VCaP (cell line): Measurements from ENCODE around the gene PKIG.

ENCODE experiments used
- H3K27ac ChIP-seq: fragments of 450-650 bp; 2 replicates; pipeline ENCODE4 v1.5.1; 2017
- CTCF ChIP-seq: fragments of 450-650 bp; conservative IDR thresholded peaks from 2 replicates; pipeline ENCODE4 v1.5.1; 2017; ENCODE audit warnings: mild to moderate bottlenecking, moderate library complexity

PKIG gene

DNA sequence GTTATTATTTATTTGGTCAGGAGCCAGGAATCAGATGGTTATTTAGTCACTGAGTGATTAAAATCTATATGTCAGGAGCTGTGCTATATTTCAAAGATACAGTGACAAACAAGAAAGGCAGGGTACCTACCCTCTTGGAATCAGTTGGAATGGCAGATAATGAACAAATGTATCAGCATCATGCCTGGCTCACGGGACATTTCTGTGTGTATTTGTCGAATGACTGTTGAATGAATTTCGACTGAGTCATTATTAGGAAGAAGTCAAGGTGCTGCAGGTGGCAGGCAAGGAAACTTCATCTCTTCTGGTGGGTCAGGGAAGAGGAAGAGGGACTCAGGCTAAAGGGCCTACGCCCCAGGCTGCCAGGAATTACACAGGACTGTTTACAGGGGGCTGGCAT is 13.6 kb downstream of the PKIG start:
- TF ChIP-seq CTCF, result no peak
- no peak overlapping the region for H3K27ac ChIP-seq

DNA sequence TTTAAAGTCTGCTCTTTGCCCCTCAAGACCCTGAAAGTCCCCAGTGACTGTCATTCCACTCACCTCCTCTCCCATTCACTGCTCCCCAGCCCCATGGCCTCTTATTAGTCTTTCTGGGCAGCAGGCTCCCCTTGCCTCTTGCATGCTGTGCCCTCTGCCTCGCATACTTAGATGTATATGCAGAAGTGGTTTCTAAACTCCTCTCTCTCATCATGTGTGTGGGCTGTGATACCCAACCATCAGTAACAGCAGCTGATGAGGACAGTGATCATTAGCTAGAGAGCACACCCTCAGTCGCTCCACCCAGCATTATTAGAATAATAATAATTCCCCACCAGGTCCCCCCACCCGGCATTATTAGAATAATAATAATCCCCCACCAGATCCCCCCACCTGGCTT is 14.5 kb downstream of the PKIG start:
- TF ChIP-seq CTCF, result no peak
- H3K27ac ChIP-seq, result no peak overlapping the region

DNA sequence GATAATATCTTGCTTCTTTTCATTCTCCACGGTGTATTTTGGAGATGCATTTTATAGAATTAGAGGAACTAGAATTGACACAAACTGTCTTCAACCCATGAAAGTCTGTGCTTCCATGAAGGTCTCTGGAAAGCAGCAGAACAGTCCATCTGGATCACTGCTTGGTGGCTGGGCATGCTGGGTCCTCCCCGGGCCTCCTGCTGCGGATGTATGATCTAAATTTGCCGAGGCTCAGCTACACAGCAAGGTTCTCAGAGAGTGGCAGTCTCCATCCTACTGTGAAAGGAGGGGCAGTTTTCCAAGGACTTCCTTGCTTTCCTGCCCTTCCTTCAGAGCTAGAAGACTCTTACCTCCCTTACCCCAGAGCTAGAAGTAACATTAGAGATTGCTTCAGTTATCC is 15.1 kb downstream of the PKIG start:
- TF ChIP-seq CTCF, result no peak
- H3K27ac ChIP-seq, result no peak overlapping the region; the same call in 1 of the 2 replicates

DNA sequence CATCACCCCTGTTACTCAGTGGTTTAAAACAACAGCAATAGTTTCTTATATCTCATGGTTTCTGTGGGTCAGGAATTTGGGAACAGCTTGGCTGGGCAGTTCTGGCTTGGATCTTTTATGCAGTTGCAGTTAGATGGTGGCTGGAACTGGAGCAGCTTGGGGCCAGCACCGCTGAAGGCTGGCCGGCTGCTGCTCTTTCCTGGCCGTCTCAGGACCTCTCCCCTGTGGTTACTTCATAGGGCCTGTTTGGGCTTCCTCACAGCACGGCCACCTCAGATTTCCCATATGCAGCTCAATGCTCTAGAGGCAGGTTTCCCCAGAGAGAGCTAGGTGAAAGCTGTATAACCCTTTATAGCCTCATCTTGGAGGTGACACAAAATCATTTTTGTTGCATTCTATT is 15.6 kb downstream of the PKIG start:
- no peak for TF ChIP-seq CTCF
- peak overlapping the region; percentile 10; the same call in 1 of the 2 replicates for H3K27ac ChIP-seq

DNA sequence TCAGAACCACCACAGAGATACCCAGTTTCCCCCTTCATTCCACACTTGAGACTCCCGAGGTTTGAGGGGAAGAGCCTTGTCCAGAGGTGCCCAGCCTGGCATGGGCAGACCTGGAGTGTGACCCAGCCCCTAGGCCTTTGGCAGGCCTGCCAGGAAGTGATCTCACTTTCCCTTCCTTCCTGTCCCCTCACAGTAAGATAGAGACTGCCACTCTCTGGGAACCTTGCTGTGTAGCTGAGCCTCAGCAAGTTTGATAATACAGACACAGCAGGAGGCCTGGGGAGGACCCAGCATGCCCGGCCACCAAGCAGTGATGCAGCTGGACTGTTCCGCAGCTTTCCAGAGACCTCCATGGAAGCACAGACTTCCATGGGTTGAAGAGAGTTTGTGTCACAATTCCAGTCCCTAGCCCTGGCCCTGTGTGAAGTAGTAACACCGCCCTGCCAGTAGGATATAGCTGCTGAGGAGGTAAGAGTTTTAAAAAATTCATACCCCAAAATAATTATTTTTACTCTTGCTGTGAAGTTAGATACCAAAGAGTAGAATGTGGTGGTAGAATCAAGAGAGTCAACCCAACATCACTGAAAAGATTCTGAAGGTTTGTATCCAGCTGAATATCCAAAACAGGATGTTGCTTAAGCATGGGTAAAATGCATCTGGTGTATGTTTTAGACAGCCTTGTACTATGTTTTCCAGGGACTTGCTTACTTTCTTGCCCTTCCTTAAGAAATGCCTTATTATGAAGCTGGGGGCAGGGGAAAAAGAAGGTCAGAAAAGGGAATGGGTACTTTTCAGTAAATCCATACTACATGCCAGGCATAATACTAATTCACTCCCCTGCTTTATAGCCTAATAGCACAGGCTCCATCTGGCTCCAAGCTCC is 16.3 kb downstream of the PKIG start:
- peak overlapping the region; percentile 10; the same call in 1 of the 2 replicates for H3K27ac ChIP-seq
- TF ChIP-seq CTCF, result no peak

GRCh38 chr20:44599715-44600114 is 17.3 kb downstream of the PKIG start:
- no peak overlapping the region for H3K27ac ChIP-seq

GRCh38 chr20:44600301-44600700 is 17.9 kb downstream of the PKIG start:
- no peak for TF ChIP-seq CTCF

More at GRCh38 chr20:44599715-44600114, 17.3 kb downstream of the PKIG start:
- TF ChIP-seq CTCF, result no peak

More at GRCh38 chr20:44600301-44600700, 17.9 kb downstream of the PKIG start:
- H3K27ac ChIP-seq, result no peak overlapping the region; the same call in 1 of the 2 replicates
